ENCODE results near the gene PTPRT.

The PTPRT gene

DNA sequence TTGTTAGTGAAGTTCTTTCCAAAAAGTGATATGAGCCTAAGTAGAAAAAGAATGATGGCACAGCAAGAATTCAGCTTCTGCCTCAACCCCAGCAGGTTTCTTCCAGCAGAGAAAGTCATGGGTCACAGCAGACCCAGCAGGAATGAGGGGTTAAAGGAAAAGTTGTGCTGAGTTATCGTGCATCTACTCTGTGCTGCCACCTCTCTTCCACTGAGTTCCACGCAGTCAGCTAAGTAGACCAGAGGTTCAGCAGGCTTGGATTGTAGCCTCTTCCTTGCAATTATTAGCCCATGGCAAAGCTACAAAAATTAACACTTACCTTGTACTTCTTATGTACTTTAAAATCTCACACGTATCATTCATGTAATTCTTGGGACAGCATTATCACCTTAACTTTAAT is 510.8 kb downstream of the PTPRT start:
- WGBS: 49% methylated on average over 3 of the region's 3 CpGs
- Histone ChIP-seq H3K27ac (ENCODE audit: low read depth, low read length) (no peak overlapping the region), H3K9me3 (ENCODE audit: insufficient read depth, low read depth, low read length) (no peaks in the 10 kb centered on the region), H3K4me1 (ENCODE audit: insufficient read depth, low read length) (no peaks in the 10 kb centered on the region), H3K4me3 (ENCODE audit: low read length) (no peak overlapping the region), H3K9ac (ENCODE audit: low read depth, low read length) (no peak overlapping the region), H3K27me3 (ENCODE audit: insufficient read depth, low read length) (no peaks in the 10 kb centered on the region), H3K36me3 (ENCODE audit: insufficient read depth, low read length) (no peaks in the 10 kb centered on the region)

DNA sequence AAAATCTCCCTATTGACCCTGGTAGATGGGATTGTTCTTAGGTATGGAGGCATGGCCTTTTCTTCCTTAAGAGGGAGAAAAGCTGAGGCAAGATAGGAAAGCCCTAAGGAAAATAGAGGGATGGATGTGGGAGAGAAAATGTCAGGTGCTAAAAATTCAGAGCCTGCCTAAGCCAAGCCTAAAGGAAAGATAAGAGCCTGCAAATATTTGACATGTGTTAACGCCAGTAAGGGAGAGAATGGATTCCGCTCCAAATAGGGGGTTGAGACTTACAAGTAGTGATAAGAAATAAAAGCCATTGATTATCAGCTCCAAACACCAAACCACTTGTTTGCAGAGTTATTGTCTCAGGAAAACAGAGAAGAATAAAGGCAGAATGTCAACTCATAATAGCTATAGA is 533.6 kb downstream of the PTPRT start:
- WGBS: 84% methylated on average over 2 of the region's 2 CpGs

GRCh38 chr20:42652266-42652665 is 537.4 kb downstream of the PTPRT start:
- H3K4me1 ChIP-seq (ENCODE audit: insufficient read depth, low read length): peaks cover 3% of the 10 kb centered on the region; the same call in 1 of the 2 replicates
- H3K27me3 ChIP-seq (ENCODE audit: insufficient read depth, low read length): no peaks in the 10 kb centered on the region
- H3K9me3 ChIP-seq (ENCODE audit: insufficient read depth, low read depth, low read length): no peaks in the 10 kb centered on the region
- no peak overlapping the region for H3K27ac ChIP-seq (ENCODE audit: low read depth, low read length)
- no peaks in the 10 kb centered on the region for H3K36me3 ChIP-seq (ENCODE audit: insufficient read depth, low read length)
- H3K9ac ChIP-seq (ENCODE audit: low read depth, low read length): no peak overlapping the region
- no peak overlapping the region for H3K4me3 ChIP-seq (ENCODE audit: low read length)
- 61% methylated on average over 2 of the region's 2 CpGs for WGBS

More for the DNA sequence above, 533.6 kb downstream of the PTPRT start:
- H3K27me3 ChIP-seq (ENCODE audit: insufficient read depth, low read length): no peaks in the 10 kb centered on the region
- no peaks in the 10 kb centered on the region for H3K9me3 ChIP-seq (ENCODE audit: insufficient read depth, low read depth, low read length)
- no peaks in the 10 kb centered on the region for H3K4me1 ChIP-seq (ENCODE audit: insufficient read depth, low read length)
- H3K27ac ChIP-seq (ENCODE audit: low read depth, low read length): no peak overlapping the region
- H3K9ac ChIP-seq (ENCODE audit: low read depth, low read length): no peak overlapping the region
- no peaks in the 10 kb centered on the region for H3K36me3 ChIP-seq (ENCODE audit: insufficient read depth, low read length)
- no peak overlapping the region for H3K4me3 ChIP-seq (ENCODE audit: low read length)

DNA sequence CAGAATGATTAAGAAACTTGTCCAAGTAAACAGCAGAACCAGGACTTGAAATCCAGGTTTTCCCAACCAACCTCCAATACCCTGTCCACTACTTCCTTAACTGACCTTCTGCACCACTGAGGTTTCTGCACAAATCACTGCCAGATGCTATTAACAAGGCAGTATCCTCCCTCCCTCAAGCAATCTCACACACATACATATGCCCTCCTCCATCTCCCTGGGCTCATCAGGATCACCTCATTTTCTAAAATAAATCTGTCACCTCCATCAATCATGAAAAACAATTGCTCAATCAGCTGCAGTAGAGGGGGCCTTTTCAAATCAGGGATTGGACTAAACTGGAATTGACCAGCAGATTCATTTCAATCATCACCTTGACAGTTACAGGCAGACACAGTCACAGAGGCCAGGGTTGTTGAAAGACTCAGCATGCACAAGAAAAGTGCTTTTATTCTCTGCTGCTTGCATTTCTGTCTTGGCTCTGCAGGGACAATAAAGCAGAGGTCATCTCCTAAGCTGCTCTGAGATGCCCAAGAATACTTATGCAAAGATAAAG is 539.4 kb downstream of the PTPRT start:
- H3K9ac ChIP-seq (ENCODE audit: low read depth, low read length): no peak overlapping the region
- H3K27ac ChIP-seq (ENCODE audit: low read depth, low read length): no peak overlapping the region
- H3K36me3 ChIP-seq (ENCODE audit: insufficient read depth, low read length): no peaks in the 10 kb centered on the region
- no peak overlapping the region for H3K4me3 ChIP-seq (ENCODE audit: low read length)
- no peaks in the 10 kb centered on the region for H3K9me3 ChIP-seq (ENCODE audit: insufficient read depth, low read depth, low read length)
- no peaks in the 10 kb centered on the region for H3K27me3 ChIP-seq (ENCODE audit: insufficient read depth, low read length)
- peaks cover 3% of the 10 kb centered on the region; the same call in 1 of the 2 replicates for H3K4me1 ChIP-seq (ENCODE audit: insufficient read depth, low read length)

DNA sequence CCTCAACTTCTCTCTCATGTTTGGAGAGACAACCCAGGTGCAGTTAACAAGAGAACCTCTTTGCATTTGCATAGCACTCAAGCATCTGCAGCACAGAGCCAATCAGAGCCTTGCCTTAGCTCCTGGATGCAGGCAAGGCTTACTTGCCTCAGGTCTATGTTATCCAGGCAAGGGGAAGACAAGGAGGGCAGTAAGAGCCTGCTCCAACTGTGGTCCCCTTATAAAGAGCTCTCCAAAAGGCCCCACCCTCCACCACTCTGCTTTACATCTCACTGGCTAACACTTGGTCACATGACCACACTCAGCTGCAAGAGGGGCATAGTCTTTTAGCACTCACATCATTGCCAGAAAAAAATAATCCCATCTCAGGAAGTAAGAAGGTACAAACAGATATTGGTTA is 540.0 kb downstream of the PTPRT start:
- H3K36me3 ChIP-seq (ENCODE audit: insufficient read depth, low read length): no peaks in the 10 kb centered on the region
- H3K4me1 ChIP-seq (ENCODE audit: insufficient read depth, low read length): peaks cover 3% of the 10 kb centered on the region; the same call in 1 of the 2 replicates
- H3K9me3 ChIP-seq (ENCODE audit: insufficient read depth, low read depth, low read length): no peaks in the 10 kb centered on the region
- no peaks in the 10 kb centered on the region for H3K27me3 ChIP-seq (ENCODE audit: insufficient read depth, low read length)
- H3K4me3 ChIP-seq (ENCODE audit: low read length): no peak overlapping the region
- H3K27ac ChIP-seq (ENCODE audit: low read depth, low read length): no peak overlapping the region
- no peak overlapping the region for H3K9ac ChIP-seq (ENCODE audit: low read depth, low read length)

DNA sequence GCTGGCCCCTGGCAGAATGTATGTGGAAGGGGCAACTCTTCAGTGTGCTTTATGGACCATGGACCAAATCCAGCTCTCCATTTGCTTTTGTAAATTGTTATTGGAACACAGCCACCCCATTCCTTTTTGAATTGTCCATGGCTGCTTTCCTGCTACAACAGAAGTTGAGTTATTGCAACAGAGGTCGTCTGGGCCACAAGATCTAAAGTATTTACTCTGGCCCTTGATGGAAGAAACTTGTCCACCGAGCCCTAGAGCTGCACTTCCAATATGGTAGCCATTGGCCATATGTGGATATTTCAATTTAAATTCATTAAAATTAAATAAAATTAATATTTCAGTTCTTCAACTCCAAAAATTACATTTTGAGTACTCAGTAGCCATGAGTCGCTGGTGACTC is 543.5 kb downstream of the PTPRT start:
- no peak overlapping the region for H3K9ac ChIP-seq (ENCODE audit: low read depth, low read length)
- no peak overlapping the region for H3K27ac ChIP-seq (ENCODE audit: low read depth, low read length)
- no peaks in the 10 kb centered on the region for H3K9me3 ChIP-seq (ENCODE audit: insufficient read depth, low read depth, low read length)
- peaks cover 3% of the 10 kb centered on the region; the same call in 1 of the 2 replicates for H3K4me1 ChIP-seq (ENCODE audit: insufficient read depth, low read length)
- H3K4me3 ChIP-seq (ENCODE audit: low read length): no peak overlapping the region
- 67% methylated on average over 3 of the region's 3 CpGs for WGBS
- no peaks in the 10 kb centered on the region for H3K27me3 ChIP-seq (ENCODE audit: insufficient read depth, low read length)
- H3K36me3 ChIP-seq (ENCODE audit: insufficient read depth, low read length): no peaks in the 10 kb centered on the region

DNA sequence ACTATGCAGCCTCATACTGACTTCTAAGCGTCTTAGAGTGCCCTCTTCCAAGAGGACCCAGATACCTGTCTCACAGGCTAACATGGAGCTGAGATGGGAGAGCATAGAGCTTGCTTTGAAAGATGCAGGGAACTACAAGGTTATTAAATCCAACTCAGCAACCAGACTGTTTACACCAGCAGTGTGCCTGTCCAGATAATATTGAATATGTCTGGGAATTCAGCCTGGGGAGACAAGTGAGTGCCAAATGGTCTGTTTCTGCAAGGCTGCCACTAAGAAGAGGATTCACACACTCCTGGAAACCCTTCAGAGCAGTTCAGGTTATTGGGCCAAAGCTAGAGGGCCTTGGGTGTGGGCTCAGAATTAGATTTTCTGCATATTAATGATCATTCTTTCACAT is 547.8 kb downstream of the PTPRT start:
- Histone ChIP-seq H3K4me3 (ENCODE audit: low read length) (no peak overlapping the region), H3K27ac (ENCODE audit: low read depth, low read length) (no peak overlapping the region), H3K36me3 (ENCODE audit: insufficient read depth, low read length) (no peaks in the 10 kb centered on the region), H3K27me3 (ENCODE audit: insufficient read depth, low read length) (no peaks in the 10 kb centered on the region), H3K4me1 (ENCODE audit: insufficient read depth, low read length) (no peaks in the 10 kb centered on the region), H3K9ac (ENCODE audit: low read depth, low read length) (no peak overlapping the region), H3K9me3 (ENCODE audit: insufficient read depth, low read depth, low read length) (no peaks in the 10 kb centered on the region)
- WGBS: 58% methylated on average over 1 of the region's 1 CpG

DNA sequence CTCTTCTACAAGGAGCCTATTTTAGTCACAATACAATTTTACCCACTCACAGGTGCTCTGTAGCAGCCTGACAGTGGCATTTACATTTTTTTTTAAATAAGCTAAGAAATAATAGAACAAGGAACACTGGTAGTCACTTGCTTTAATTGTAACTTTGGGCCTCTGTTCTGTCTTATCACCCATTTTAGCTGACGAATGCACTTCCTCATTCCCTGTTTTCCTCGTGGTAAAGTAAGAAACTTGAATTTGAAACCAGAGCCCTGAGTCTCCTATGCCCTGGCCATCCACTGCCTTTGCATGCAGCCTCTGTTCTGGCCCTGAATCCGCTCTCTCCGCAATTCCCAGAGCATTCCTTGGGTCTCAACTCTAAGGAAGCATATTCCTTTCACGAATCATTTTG is 550.6 kb downstream of the PTPRT start:
- Histone ChIP-seq H3K4me3 (ENCODE audit: low read length) (no peak overlapping the region), H3K27ac (ENCODE audit: low read depth, low read length) (no peak overlapping the region), H3K9ac (ENCODE audit: low read depth, low read length) (no peak overlapping the region), H3K36me3 (ENCODE audit: insufficient read depth, low read length) (no peaks in the 10 kb centered on the region), H3K9me3 (ENCODE audit: insufficient read depth, low read depth, low read length) (no peaks in the 10 kb centered on the region), H3K27me3 (ENCODE audit: insufficient read depth, low read length) (no peaks in the 10 kb centered on the region), H3K4me1 (ENCODE audit: insufficient read depth, low read length) (no peaks in the 10 kb centered on the region)
- WGBS: 67% methylated on average over 5 of the region's 5 CpGs

GRCh38 chr20:42635699-42636411 is 553.9 kb downstream of the PTPRT start:
- 75% methylated on average over 3 of the region's 6 CpGs for WGBS

GRCh38 chr20:42634156-42634555 is 555.5 kb downstream of the PTPRT start:
- Histone ChIP-seq H3K27ac (ENCODE audit: low read depth, low read length) (no peak overlapping the region), H3K9ac (ENCODE audit: low read depth, low read length) (no peak overlapping the region), H3K9me3 (ENCODE audit: insufficient read depth, low read depth, low read length) (no peaks in the 10 kb centered on the region), H3K36me3 (ENCODE audit: insufficient read depth, low read length) (no peaks in the 10 kb centered on the region), H3K27me3 (ENCODE audit: insufficient read depth, low read length) (no peaks in the 10 kb centered on the region), H3K4me1 (ENCODE audit: insufficient read depth, low read length) (no peaks in the 10 kb centered on the region), H3K4me3 (ENCODE audit: low read length) (no peak overlapping the region)
- 100% methylated on average over 2 of the region's 2 CpGs for WGBS

More at GRCh38 chr20:42635699-42636411, 553.9 kb downstream of the PTPRT start:
- Histone ChIP-seq H3K4me1 (ENCODE audit: insufficient read depth, low read length) (no peaks in the 10 kb centered on the region), H3K27ac (ENCODE audit: low read depth, low read length) (no peak overlapping the region), H3K4me3 (ENCODE audit: low read length) (no peak overlapping the region), H3K9me3 (ENCODE audit: insufficient read depth, low read depth, low read length) (no peaks in the 10 kb centered on the region), H3K27me3 (ENCODE audit: insufficient read depth, low read length) (no peaks in the 10 kb centered on the region), H3K36me3 (ENCODE audit: insufficient read depth, low read length) (no peaks in the 10 kb centered on the region), H3K9ac (ENCODE audit: low read depth, low read length) (no peak overlapping the region)

GRCh38 chr20:42628683-42629082 is 561.0 kb downstream of the PTPRT start:
- Histone ChIP-seq H3K4me1 (ENCODE audit: insufficient read depth, low read length) (no peaks in the 10 kb centered on the region), H3K27me3 (ENCODE audit: insufficient read depth, low read length) (no peaks in the 10 kb centered on the region), H3K27ac (ENCODE audit: low read depth, low read length) (no peak overlapping the region), H3K4me3 (ENCODE audit: low read length) (no peak overlapping the region), H3K9me3 (ENCODE audit: insufficient read depth, low read depth, low read length) (no peaks in the 10 kb centered on the region), H3K36me3 (ENCODE audit: insufficient read depth, low read length) (no peaks in the 10 kb centered on the region), H3K9ac (ENCODE audit: low read depth, low read length) (no peak overlapping the region)
- 88% methylated on average over 1 of the region's 1 CpG for WGBS

Data from HUES64 (cell line).